GM12874 (cell line): ENCODE measurements around the gene TBL1X.

Experiments used
- TF ChIP-seq, protein P1 (sequence below): IDR thresholded peaks from 2 replicates; pipeline ENCODE4 v1.5.1; 2011; ENCODE audit warnings: low read depth, mild to moderate bottlenecking, control low read depth, low read length, moderate library complexity; ENCODE audit not compliant: insufficient read depth

The TBL1X gene

DNA sequence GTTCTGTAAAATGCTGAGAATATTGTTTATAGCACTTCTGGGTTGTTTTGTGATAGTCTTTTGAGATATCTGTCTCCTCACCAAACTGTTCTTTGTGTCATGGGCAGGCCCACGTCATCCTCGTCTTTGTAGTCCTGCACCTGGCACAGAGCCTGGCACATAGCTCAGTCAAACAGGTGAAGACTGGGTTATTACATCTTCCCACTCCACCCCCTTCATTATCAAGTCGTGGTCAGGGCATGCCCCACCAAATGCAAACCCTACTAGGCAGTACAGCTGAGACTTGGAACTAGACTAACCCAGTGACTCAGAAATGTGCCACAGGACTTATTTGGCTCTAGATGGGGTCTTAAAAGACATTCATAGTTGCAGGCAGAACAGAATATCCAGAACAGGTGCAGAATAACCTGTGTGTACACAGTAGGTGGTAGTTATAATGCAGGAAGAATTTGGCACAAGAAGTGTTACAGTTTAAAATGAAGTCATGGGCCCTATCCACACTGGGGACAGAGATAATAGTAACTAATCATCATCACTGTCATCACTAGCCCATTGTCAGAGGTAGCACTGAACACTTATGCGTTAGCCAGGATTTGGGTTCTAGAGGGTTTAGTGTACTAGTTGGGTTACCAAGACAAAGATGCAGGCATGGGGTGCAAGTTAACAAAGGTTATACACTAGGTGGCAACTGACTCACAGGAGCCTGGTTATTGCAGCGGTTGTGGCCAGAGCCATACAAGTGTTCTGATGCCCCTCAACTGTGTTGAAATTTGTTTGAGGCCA, 74.9 kb downstream of the TBL1X start:
- TF ChIP-seq, protein P1, sequence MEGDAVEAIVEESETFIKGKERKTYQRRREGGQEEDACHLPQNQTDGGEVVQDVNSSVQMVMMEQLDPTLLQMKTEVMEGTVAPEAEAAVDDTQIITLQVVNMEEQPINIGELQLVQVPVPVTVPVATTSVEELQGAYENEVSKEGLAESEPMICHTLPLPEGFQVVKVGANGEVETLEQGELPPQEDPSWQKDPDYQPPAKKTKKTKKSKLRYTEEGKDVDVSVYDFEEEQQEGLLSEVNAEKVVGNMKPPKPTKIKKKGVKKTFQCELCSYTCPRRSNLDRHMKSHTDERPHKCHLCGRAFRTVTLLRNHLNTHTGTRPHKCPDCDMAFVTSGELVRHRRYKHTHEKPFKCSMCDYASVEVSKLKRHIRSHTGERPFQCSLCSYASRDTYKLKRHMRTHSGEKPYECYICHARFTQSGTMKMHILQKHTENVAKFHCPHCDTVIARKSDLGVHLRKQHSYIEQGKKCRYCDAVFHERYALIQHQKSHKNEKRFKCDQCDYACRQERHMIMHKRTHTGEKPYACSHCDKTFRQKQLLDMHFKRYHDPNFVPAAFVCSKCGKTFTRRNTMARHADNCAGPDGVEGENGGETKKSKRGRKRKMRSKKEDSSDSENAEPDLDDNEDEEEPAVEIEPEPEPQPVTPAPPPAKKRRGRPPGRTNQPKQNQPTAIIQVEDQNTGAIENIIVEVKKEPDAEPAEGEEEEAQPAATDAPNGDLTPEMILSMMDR, result no peak

DNA sequence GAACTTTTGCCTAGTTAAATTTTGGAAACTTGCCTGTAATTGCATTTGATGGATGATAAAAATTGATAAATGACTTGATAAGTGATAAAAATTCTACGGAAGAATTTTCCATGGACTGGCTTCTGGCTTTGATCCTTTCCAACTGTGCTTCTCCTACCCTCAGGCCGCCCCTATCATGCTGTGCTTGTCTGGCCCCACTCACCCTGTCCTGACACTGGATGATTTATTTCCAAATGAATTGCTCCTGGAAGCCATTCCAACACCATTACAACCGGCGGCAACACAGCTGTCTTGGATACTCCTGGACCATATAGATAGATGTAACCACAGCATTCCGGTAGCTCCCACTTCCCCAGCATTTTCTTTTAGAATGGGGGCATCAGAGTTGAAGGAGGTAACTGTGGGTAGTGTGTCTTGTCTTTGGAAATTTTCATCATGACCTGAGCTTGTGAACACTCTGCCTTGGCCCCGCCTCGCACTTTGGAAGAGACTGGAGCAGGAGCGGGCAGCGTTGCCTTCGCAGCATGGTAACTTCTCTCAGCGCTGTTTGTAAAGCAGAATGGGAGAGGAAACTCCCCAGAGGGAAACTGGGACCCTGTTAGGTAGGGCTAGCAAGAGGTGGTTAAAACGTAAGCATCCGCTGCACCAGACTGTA, 77.4 kb downstream of the TBL1X start:
- TF ChIP-seq, protein P1, result no peak

GRCh38 chrX:9542761-9543111, 77.9 kb downstream of the TBL1X start:
- TF ChIP-seq, protein P1, result no peak

DNA sequence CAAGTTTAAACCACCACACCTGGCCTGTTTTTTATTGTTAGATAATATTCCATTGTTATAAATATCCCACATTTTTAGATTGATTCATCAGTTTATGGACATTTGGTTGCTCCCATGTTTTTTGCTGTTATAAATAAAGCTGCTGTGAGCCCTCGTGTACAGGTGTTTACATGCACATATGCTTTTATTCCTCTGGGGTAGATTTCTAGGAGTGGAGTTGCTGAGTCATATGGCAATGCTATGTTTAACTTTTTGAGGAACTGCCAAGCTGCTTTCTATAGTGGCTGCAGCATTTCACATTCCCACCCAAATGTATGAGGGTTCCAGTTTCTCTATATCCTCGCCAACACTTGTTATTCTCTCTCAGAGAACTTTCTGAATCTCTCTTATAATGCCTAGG, 90.5 kb downstream of the TBL1X start:
- TF ChIP-seq, protein P1, result no peak

DNA sequence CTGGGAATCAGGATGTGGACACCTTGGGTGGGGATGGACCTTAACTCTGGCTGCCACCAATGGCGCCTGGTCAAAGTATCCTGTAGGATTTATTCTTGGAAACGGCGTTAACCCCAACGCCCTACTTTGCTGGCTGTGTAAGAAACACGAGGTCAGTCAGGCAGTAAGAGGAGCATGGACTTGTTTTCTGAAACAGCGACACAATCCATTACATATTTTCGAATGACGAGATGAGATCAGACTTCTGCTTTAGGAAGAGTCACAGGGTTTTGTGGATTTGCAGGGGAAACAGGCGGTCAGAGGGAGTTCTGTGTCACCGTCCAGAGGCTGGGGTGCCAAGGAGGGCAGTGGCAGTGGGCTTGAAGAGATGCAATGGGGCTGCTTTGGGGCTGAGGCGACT, 92.2 kb downstream of the TBL1X start:
- TF ChIP-seq, protein P1, result no peak

DNA sequence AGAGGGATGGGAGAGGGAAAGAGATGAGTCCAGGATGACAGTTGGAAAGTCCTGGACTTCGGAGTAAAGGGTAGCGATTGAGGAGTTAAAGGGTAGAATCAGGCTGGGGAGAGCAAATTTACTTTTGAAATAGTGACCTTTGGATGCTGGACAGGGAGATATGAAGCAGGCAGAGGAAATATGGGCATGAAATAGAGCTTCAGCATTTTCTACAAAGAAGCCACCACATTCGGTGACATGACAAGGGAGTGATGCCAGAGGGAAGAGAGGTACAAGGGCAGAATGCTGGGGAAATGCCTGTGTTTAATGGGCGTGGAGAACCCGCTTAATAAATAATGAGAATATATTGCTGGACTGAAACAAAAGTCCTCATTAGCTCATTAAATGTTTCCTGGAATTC, 92.7 kb downstream of the TBL1X start:
- TF ChIP-seq, protein P1, result no peak

GRCh38 chrX:9558615-9559014, 93.8 kb downstream of the TBL1X start:
- TF ChIP-seq, protein P1, result no peak
